Astrocyte of the spinal cord (primary cell): ENCODE measurements around the gene PRKCE.

Experiments
- DNase-seq: peaks from one replicate; pipeline ENCODE4 v3.0.0; 2011; ENCODE audit warnings: low read depth, low spot score
- H3K4me3 ChIP-seq: 2 replicates; pipeline ENCODE4 v1.5.1; 2011; ENCODE audit warnings: low read depth, mild to moderate bottlenecking, low read length, moderate library complexity
- in situ Hi-C: cut with HindIII; loops from 2 replicates; pipeline ENCODE4 v1.10.0; 2017; ENCODE audit warnings: low sequenced_read_pairs
- TF ChIP-seq, protein P1 (sequence below): IDR thresholded peaks from 2 replicates; pipeline ENCODE4 v1.5.1; 2012; ENCODE audit warnings: low read depth, mild to moderate bottlenecking, low read length, inconsistent platforms

The PRKCE gene

DNA sequence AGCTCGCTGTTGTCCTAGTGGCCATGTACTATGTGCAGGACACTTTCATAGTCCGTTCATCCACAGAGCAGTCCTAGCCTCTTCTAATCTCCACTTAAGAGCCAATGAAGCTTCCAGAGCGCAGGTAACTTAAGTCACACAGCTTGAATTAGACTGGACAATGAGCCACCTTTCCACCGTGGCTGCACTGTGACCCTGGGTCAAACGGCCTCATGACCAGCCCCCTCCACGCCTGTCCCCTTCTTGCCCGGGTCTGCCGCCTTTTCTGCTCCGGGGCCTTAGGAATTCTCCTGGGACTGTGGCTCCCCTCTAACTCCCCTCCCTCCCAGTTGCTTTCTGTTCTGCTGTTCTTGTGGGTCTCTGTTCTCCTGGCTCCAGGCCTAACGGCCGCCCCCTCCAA, 8.4 kb upstream of the PRKCE start:
- DNase-seq: no peak
- in situ Hi-C loops: no loop called here
- TF ChIP-seq, protein P1, sequence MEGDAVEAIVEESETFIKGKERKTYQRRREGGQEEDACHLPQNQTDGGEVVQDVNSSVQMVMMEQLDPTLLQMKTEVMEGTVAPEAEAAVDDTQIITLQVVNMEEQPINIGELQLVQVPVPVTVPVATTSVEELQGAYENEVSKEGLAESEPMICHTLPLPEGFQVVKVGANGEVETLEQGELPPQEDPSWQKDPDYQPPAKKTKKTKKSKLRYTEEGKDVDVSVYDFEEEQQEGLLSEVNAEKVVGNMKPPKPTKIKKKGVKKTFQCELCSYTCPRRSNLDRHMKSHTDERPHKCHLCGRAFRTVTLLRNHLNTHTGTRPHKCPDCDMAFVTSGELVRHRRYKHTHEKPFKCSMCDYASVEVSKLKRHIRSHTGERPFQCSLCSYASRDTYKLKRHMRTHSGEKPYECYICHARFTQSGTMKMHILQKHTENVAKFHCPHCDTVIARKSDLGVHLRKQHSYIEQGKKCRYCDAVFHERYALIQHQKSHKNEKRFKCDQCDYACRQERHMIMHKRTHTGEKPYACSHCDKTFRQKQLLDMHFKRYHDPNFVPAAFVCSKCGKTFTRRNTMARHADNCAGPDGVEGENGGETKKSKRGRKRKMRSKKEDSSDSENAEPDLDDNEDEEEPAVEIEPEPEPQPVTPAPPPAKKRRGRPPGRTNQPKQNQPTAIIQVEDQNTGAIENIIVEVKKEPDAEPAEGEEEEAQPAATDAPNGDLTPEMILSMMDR: no peak
- peak overlapping the region; percentile 65 for H3K4me3 ChIP-seq

- DNase-seq: peak; percentile 43
- TF ChIP-seq, protein P1: peak; percentile 71
- in situ Hi-C loops: no loop called here
- peak overlapping the region; percentile 65 for H3K4me3 ChIP-seq
These were observed 7.6 kb upstream of the PRKCE start for GRCh38 chr2:45643543-45644542.

DNA sequence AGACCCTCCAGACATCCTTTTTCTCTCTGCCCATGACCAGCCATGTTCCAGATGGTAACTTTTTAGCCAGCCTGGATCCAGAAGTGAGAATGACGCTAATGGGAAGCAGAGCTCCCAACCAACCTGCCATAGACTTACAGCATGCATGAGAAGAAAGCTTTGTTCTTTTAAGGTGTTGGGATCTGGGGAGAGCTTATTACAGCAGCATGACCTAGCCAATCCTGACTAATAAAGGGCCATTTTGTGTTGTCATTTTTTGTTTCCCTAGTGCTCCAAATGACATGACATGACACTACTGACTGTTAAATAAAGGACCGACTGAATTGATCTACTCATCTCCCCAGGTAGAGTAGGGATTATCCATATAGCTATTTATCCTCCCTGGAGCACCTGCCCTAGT, 5.2 kb upstream of the PRKCE start:
- DNase-seq: no peak
- TF ChIP-seq, protein P1: no peak
- in situ Hi-C loops: no loop called here
- H3K4me3 ChIP-seq: no peak overlapping the region

- DNase-seq: no peak
- no peak overlapping the region for H3K4me3 ChIP-seq
- TF ChIP-seq, protein P1: no peak
- in situ Hi-C loops: no loop called here
These were observed 4.1 kb upstream of the PRKCE start for GRCh38 chr2:45647356-45647755.

- H3K4me3 ChIP-seq: no peak overlapping the region
- in situ Hi-C loops: no loop called here
- no peak for DNase-seq
- TF ChIP-seq, protein P1: no peak
These were observed 3.4 kb upstream of the PRKCE start for GRCh38 chr2:45647986-45648520.

- TF ChIP-seq, protein P1: no peak
- no peak overlapping the region for H3K4me3 ChIP-seq
- in situ Hi-C loops: no loop called here
- DNase-seq: no peak
These were observed 2.8 kb upstream of the PRKCE start for GRCh38 chr2:45648636-45649035.
